HG03066 (cell line): Measurements from ENCODE around the gene HKDC1.

Source experiments
- ATAC-seq: cut with Tn5 transposase; IDR thresholded peaks from one replicate; pipeline ENCODE4 v1.9.1; 2021; ENCODE audit warnings: low read depth; ENCODE audit not compliant: unreplicated experiment

Gene HKDC1

DNA sequence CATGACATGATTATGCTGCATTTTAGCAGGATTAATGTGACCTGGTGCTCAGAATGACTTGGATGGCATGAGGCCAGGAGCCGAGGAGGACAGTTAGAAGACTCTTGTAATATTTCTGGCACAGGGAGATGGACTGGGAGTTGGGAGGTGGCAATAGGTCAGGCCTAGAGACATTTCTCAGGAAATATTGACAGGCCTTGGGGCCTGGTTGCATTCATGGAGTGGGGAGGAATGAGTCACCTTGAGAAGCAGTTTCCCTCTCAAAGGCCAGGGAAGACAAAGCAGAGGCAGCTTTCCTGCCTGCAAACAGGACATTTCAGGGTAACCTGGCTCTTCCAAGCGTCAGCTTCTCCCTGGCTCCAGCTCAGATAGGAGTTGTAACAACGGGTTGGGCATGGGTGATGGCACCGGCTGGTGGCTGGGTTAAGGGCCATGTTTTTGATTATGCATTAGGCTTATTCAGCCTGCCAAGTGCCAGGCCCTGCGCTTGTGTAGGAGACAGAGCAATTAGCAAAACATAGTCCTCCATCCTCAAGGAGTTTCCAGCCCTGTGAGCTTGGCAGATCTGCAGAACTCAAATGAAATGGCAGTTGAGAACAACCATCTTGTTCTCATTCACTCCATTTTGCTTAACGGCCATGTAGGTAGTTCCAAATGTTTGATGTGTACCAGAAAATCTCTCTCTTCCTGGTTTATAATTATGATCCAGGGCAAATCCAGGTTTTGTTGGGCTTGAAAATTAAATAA lies 96.4 kb downstream of the HKDC1 start:
- ATAC-seq, result no peak
